GM21423 (cell line): ENCODE data around the gene LRRIQ3.
"Not testable (repeated sequence)": the region's sequence is repeated elsewhere in the genome, so short reads cannot be mapped to it uniquely, and the experiment has no call there.

Experiments
- ATAC-seq: cut with Tn5 transposase; IDR thresholded peaks from one replicate; pipeline ENCODE4 v1.9.1; 2021; ENCODE audit warnings: mild to moderate bottlenecking, moderate library complexity; ENCODE audit not compliant: unreplicated experiment

Gene LRRIQ3

GRCh38 chr1:74117370-74117769, 80.6 kb downstream of the LRRIQ3 start:
- ATAC-seq: not testable (repeated sequence)

GRCh38 chr1:74113333-74113732, 84.6 kb downstream of the LRRIQ3 start:
- no peak for ATAC-seq

- no peak for ATAC-seq
Measured at GRCh38 chr1:74107394-74107793, 90.6 kb downstream of the LRRIQ3 start.

- ATAC-seq: no peak
Measured at GRCh38 chr1:74091371-74091770, 106.6 kb downstream of the LRRIQ3 start.

- ATAC-seq: no peak
Measured at GRCh38 chr1:74083128-74083527, 114.8 kb downstream of the LRRIQ3 start.

GRCh38 chr1:74065081-74065480, 132.9 kb downstream of the LRRIQ3 start:
- ATAC-seq: no peak

GRCh38 chr1:74057719-74058118, 140.3 kb downstream of the LRRIQ3 start:
- no peak for ATAC-seq

- no peak for ATAC-seq
Measured at GRCh38 chr1:74053407-74053806, 144.6 kb downstream of the LRRIQ3 start.

GRCh38 chr1:74050386-74050785, 147.6 kb downstream of the LRRIQ3 start:
- no peak for ATAC-seq

GRCh38 chr1:74038042-74038441, 159.9 kb downstream of the LRRIQ3 start:
- ATAC-seq: no peak

GRCh38 chr1:74012583-74012982, 185.4 kb downstream of the LRRIQ3 start:
- ATAC-seq: no peak

- no peak for ATAC-seq
Measured at GRCh38 chr1:74011736-74012135, 186.2 kb downstream of the LRRIQ3 start.

- ATAC-seq: no peak
Measured at GRCh38 chr1:74010206-74010605, 187.8 kb downstream of the LRRIQ3 start.

- ATAC-seq: no peak
Measured at GRCh38 chr1:74005533-74005932, 192.4 kb downstream of the LRRIQ3 start.

- ATAC-seq: no peak
Measured at GRCh38 chr1:74003806-74004205, 194.2 kb downstream of the LRRIQ3 start.

- peak; percentile 67 for ATAC-seq
Measured at GRCh38 chr1:73998348-73998959, 199.5 kb downstream of the LRRIQ3 start.

- no peak for ATAC-seq
Measured at GRCh38 chr1:73980324-73981040, 217.5 kb downstream of the LRRIQ3 start.

- no peak for ATAC-seq
Measured at GRCh38 chr1:73979684-73980083, 218.3 kb downstream of the LRRIQ3 start.

- no peak for ATAC-seq
Measured at GRCh38 chr1:73978964-73979363, 219.0 kb downstream of the LRRIQ3 start.
